WTC11 (cell line): ENCODE data around the gene PRND. TPM values are rescaled to one million over a fixed set of nuclear protein-coding genes. Genes with fewer than 3 reads are reported as not detected.

Experiments
- ATAC-seq: fragments of 200-7000 bp; cut with Tn5 transposase; 2 replicates; pipeline ENCODE4 v1.10.0; 2021; ENCODE audit warnings: mild to moderate bottlenecking, moderate library complexity
- CTCF ChIA-PET: fragments of 300-600 bp; sonication (Branson Sonifier 250); formaldehyde crosslinking; loops from one replicate; lab custom pipeline; 2021; ENCODE audit warnings: antibody characterized with exemption; lab: Charles Lee
- POLR2A ChIA-PET: fragments of 350-600 bp; sonication (Branson Sonifier 250); formaldehyde crosslinking; loops from one replicate; lab custom pipeline; 2021; ENCODE audit warnings: antibody characterized with exemption; lab: Charles Lee
- DNase-seq: peaks from one replicate; pipeline ENCODE4 v3.0.0; 2021; ENCODE audit warnings: low spot score
- H3K27ac Mint-ChIP-seq: 2 replicates; pipeline ENCODE4 v1.8.0; 2021; ENCODE audit warnings: mixed read lengths
- H3K27me3 Mint-ChIP-seq: 2 replicates; pipeline ENCODE4 v1.8.0; 2021; ENCODE audit warnings: low read depth, mild to moderate bottlenecking, moderate library complexity, mixed read lengths
- H3K36me3 Mint-ChIP-seq: 2 replicates; pipeline ENCODE4 v1.8.0; 2021; ENCODE audit warnings: mixed read lengths
- H3K4me1 Mint-ChIP-seq: 2 replicates; pipeline ENCODE4 v1.8.0; 2022; ENCODE audit warnings: mixed read lengths
- H3K4me3 Mint-ChIP-seq: 2 replicates; pipeline ENCODE4 v1.8.0; 2021; ENCODE audit warnings: mild to moderate bottlenecking, moderate library complexity, mixed read lengths
- H3K9me3 Mint-ChIP-seq: 2 replicates; pipeline ENCODE4 v1.8.0; 2021; ENCODE audit warnings: mixed read lengths
- ELF4 ChIP-seq: sonication (generic); formaldehyde crosslinking; IDR thresholded peaks from 2 replicates; pipeline ENCODE4 v1.8.1; 2022; ENCODE audit warnings: low read depth, mild to moderate bottlenecking, moderate library complexity, missing genetic modification reagents
- FOXJ3 ChIP-seq: sonication (generic); formaldehyde crosslinking; IDR thresholded peaks from 2 replicates; pipeline ENCODE4 v1.9.0; 2021; ENCODE audit warnings: missing genetic modification reagents, mild to moderate bottlenecking, borderline replicate concordance
- KAT7 ChIP-seq: sonication (generic); formaldehyde crosslinking; IDR thresholded peaks from 2 replicates; pipeline ENCODE4 v1.8.1; 2023; ENCODE audit warnings: missing genetic modification reagents, mild to moderate bottlenecking, borderline replicate concordance
- SMAD4 ChIP-seq: sonication (generic); formaldehyde crosslinking; IDR thresholded peaks from 2 replicates; pipeline ENCODE4 v1.8.0; 2022; ENCODE audit warnings: mild to moderate bottlenecking, missing genetic modification reagents
- TEAD1 ChIP-seq: sonication (generic); formaldehyde crosslinking; IDR thresholded peaks from 2 replicates; pipeline ENCODE4 v1.8.0; 2022; ENCODE audit warnings: mild to moderate bottlenecking, missing genetic modification reagents
- ZBTB21 ChIP-seq: sonication (generic); formaldehyde crosslinking; IDR thresholded peaks from 2 replicates; pipeline ENCODE4 v1.8.1; 2023; ENCODE audit warnings: mild to moderate bottlenecking, missing genetic modification reagents, borderline replicate concordance
- total RNA-seq: library from RNA; stranded (reverse); gene quantifications from 3 replicates; pipeline ENCODE4 v1.2.3, GENCODE V29; 2021
- TF ChIP-seq, protein P1 (sequence below): sonication (generic); formaldehyde crosslinking; IDR thresholded peaks from 2 replicates; pipeline ENCODE4 v1.8.0; 2022; ENCODE audit warnings: mild to moderate bottlenecking, missing genetic modification reagents
- TF ChIP-seq, protein P2 (sequence below): sonication (generic); formaldehyde crosslinking; IDR thresholded peaks from 2 replicates; pipeline ENCODE4 v1.8.0; 2023; ENCODE audit warnings: mild to moderate bottlenecking, missing genetic modification reagents
- TF ChIP-seq, protein P3 (sequence below): sonication (generic); formaldehyde crosslinking; IDR thresholded peaks from 2 replicates; pipeline ENCODE4 v1.8.0; 2022; ENCODE audit warnings: missing genetic modification reagents
- TF ChIP-seq, protein P4 (sequence below): sonication (generic); formaldehyde crosslinking; IDR thresholded peaks from 2 replicates; pipeline ENCODE4 v1.8.1; 2023; ENCODE audit warnings: mild to moderate bottlenecking, missing genetic modification reagents, moderate library complexity
- TF ChIP-seq, protein P5 (sequence below): sonication (generic); formaldehyde crosslinking; IDR thresholded peaks from 2 replicates; pipeline ENCODE4 v1.8.1; 2022; ENCODE audit warnings: low read depth, mild to moderate bottlenecking, moderate library complexity, missing genetic modification reagents, borderline replicate concordance
- TF ChIP-seq, protein P6 (sequence below): fragments of 250-450 bp; sonication (Bioruptor Pico); IDR thresholded peaks from 2 replicates; pipeline ENCODE4 v1.8.0; 2021; ENCODE audit warnings: mild to moderate bottlenecking
- TF ChIP-seq, protein P7 (sequence below): sonication (generic); formaldehyde crosslinking; IDR thresholded peaks from 2 replicates; pipeline ENCODE4 v1.8.0; 2023; ENCODE audit warnings: missing genetic modification reagents, mild to moderate bottlenecking, borderline replicate concordance
- TF ChIP-seq, protein P8 (sequence below): sonication (generic); formaldehyde crosslinking; IDR thresholded peaks from 2 replicates; pipeline ENCODE4 v1.8.1; 2022; ENCODE audit warnings: low read depth, missing genetic modification reagents, borderline replicate concordance
- TF ChIP-seq, protein P9 (sequence below): sonication (generic); formaldehyde crosslinking; IDR thresholded peaks from 2 replicates; pipeline ENCODE4 v1.8.0; 2023; ENCODE audit warnings: missing genetic modification reagents

The PRND gene
- total RNA-seq, 1 experiment from 2014 or later: 0.04 TPM

DNA sequence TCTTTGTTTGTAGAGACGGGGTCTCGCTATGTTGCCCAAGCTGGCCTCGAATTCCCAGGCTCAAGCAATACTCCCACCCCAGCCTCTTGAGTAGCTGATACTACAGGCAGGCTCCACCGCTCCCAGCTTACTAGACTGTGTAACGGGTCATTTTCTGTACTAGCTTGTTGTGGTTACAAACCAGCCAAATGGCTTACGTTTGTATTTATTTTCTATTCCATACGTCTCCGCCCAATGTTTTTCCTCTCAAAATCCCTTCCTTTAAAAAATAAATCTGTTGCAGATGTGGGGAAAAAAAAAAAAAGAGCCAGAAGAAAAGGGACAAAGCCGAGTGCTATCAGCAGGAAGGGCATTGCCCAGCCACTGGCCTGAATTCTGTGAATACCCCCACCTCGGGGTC is 41.6 kb downstream of the PRND start:
- Mint-ChIP-seq H3K27me3 (peaks cover 13% of the 10 kb centered on the region), H3K4me3 (no peak overlapping the region), H3K4me1 (peaks cover 9% of the 10 kb centered on the region)
- POLR2A ChIA-PET: no interaction called here
- TF ChIP-seq ZBTB21 (CRISPR knock-in tag): no peak
- TF ChIP-seq, protein P1, sequence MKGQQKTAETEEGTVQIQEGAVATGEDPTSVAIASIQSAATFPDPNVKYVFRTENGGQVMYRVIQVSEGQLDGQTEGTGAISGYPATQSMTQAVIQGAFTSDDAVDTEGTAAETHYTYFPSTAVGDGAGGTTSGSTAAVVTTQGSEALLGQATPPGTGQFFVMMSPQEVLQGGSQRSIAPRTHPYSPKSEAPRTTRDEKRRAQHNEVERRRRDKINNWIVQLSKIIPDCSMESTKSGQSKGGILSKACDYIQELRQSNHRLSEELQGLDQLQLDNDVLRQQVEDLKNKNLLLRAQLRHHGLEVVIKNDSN: no peak
- TF ChIP-seq, protein P2, sequence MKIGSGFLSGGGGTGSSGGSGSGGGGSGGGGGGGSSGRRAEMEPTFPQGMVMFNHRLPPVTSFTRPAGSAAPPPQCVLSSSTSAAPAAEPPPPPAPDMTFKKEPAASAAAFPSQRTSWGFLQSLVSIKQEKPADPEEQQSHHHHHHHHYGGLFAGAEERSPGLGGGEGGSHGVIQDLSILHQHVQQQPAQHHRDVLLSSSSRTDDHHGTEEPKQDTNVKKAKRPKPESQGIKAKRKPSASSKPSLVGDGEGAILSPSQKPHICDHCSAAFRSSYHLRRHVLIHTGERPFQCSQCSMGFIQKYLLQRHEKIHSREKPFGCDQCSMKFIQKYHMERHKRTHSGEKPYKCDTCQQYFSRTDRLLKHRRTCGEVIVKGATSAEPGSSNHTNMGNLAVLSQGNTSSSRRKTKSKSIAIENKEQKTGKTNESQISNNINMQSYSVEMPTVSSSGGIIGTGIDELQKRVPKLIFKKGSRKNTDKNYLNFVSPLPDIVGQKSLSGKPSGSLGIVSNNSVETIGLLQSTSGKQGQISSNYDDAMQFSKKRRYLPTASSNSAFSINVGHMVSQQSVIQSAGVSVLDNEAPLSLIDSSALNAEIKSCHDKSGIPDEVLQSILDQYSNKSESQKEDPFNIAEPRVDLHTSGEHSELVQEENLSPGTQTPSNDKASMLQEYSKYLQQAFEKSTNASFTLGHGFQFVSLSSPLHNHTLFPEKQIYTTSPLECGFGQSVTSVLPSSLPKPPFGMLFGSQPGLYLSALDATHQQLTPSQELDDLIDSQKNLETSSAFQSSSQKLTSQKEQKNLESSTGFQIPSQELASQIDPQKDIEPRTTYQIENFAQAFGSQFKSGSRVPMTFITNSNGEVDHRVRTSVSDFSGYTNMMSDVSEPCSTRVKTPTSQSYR (CRISPR knock-in tag): no peak
- no peak for TF ChIP-seq FOXJ3 (CRISPR knock-in tag)
- TF ChIP-seq, protein P3, sequence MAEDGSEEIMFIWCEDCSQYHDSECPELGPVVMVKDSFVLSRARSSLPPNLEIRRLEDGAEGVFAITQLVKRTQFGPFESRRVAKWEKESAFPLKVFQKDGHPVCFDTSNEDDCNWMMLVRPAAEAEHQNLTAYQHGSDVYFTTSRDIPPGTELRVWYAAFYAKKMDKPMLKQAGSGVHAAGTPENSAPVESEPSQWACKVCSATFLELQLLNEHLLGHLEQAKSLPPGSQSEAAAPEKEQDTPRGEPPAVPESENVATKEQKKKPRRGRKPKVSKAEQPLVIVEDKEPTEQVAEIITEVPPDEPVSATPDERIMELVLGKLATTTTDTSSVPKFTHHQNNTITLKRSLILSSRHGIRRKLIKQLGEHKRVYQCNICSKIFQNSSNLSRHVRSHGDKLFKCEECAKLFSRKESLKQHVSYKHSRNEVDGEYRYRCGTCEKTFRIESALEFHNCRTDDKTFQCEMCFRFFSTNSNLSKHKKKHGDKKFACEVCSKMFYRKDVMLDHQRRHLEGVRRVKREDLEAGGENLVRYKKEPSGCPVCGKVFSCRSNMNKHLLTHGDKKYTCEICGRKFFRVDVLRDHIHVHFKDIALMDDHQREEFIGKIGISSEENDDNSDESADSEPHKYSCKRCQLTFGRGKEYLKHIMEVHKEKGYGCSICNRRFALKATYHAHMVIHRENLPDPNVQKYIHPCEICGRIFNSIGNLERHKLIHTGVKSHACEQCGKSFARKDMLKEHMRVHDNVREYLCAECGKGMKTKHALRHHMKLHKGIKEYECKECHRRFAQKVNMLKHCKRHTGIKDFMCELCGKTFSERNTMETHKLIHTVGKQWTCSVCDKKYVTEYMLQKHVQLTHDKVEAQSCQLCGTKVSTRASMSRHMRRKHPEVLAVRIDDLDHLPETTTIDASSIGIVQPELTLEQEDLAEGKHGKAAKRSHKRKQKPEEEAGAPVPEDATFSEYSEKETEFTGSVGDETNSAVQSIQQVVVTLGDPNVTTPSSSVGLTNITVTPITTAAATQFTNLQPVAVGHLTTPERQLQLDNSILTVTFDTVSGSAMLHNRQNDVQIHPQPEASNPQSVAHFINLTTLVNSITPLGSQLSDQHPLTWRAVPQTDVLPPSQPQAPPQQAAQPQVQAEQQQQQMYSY (CRISPR knock-in tag): no peak
- TF ChIP-seq, protein P4, sequence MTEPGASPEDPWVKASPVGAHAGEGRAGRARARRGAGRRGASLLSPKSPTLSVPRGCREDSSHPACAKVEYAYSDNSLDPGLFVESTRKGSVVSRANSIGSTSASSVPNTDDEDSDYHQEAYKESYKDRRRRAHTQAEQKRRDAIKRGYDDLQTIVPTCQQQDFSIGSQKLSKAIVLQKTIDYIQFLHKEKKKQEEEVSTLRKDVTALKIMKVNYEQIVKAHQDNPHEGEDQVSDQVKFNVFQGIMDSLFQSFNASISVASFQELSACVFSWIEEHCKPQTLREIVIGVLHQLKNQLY (CRISPR knock-in tag): no peak
- no peak for TF ChIP-seq KAT7 (CRISPR knock-in tag)
- TF ChIP-seq, protein P5, sequence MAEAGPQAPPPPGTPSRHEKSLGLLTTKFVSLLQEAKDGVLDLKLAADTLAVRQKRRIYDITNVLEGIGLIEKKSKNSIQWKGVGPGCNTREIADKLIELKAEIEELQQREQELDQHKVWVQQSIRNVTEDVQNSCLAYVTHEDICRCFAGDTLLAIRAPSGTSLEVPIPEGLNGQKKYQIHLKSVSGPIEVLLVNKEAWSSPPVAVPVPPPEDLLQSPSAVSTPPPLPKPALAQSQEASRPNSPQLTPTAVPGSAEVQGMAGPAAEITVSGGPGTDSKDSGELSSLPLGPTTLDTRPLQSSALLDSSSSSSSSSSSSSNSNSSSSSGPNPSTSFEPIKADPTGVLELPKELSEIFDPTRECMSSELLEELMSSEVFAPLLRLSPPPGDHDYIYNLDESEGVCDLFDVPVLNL: no peak
- TF ChIP-seq SMAD4 (CRISPR knock-in tag): no peak
- no peak for TF ChIP-seq TEAD1
- TF ChIP-seq ELF4 (CRISPR knock-in tag): no peak
- TF ChIP-seq, protein P6, sequence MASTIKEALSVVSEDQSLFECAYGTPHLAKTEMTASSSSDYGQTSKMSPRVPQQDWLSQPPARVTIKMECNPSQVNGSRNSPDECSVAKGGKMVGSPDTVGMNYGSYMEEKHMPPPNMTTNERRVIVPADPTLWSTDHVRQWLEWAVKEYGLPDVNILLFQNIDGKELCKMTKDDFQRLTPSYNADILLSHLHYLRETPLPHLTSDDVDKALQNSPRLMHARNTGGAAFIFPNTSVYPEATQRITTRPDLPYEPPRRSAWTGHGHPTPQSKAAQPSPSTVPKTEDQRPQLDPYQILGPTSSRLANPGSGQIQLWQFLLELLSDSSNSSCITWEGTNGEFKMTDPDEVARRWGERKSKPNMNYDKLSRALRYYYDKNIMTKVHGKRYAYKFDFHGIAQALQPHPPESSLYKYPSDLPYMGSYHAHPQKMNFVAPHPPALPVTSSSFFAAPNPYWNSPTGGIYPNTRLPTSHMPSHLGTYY (CRISPR knock-in tag): no peak
- TF ChIP-seq, protein P7, sequence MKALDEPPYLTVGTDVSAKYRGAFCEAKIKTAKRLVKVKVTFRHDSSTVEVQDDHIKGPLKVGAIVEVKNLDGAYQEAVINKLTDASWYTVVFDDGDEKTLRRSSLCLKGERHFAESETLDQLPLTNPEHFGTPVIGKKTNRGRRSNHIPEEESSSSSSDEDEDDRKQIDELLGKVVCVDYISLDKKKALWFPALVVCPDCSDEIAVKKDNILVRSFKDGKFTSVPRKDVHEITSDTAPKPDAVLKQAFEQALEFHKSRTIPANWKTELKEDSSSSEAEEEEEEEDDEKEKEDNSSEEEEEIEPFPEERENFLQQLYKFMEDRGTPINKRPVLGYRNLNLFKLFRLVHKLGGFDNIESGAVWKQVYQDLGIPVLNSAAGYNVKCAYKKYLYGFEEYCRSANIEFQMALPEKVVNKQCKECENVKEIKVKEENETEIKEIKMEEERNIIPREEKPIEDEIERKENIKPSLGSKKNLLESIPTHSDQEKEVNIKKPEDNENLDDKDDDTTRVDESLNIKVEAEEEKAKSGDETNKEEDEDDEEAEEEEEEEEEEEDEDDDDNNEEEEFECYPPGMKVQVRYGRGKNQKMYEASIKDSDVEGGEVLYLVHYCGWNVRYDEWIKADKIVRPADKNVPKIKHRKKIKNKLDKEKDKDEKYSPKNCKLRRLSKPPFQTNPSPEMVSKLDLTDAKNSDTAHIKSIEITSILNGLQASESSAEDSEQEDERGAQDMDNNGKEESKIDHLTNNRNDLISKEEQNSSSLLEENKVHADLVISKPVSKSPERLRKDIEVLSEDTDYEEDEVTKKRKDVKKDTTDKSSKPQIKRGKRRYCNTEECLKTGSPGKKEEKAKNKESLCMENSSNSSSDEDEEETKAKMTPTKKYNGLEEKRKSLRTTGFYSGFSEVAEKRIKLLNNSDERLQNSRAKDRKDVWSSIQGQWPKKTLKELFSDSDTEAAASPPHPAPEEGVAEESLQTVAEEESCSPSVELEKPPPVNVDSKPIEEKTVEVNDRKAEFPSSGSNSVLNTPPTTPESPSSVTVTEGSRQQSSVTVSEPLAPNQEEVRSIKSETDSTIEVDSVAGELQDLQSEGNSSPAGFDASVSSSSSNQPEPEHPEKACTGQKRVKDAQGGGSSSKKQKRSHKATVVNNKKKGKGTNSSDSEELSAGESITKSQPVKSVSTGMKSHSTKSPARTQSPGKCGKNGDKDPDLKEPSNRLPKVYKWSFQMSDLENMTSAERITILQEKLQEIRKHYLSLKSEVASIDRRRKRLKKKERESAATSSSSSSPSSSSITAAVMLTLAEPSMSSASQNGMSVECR (CRISPR knock-in tag): no peak
- TF ChIP-seq, protein P8, sequence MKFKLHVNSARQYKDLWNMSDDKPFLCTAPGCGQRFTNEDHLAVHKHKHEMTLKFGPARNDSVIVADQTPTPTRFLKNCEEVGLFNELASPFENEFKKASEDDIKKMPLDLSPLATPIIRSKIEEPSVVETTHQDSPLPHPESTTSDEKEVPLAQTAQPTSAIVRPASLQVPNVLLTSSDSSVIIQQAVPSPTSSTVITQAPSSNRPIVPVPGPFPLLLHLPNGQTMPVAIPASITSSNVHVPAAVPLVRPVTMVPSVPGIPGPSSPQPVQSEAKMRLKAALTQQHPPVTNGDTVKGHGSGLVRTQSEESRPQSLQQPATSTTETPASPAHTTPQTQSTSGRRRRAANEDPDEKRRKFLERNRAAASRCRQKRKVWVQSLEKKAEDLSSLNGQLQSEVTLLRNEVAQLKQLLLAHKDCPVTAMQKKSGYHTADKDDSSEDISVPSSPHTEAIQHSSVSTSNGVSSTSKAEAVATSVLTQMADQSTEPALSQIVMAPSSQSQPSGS (CRISPR knock-in tag): no peak
- TF ChIP-seq, protein P9, sequence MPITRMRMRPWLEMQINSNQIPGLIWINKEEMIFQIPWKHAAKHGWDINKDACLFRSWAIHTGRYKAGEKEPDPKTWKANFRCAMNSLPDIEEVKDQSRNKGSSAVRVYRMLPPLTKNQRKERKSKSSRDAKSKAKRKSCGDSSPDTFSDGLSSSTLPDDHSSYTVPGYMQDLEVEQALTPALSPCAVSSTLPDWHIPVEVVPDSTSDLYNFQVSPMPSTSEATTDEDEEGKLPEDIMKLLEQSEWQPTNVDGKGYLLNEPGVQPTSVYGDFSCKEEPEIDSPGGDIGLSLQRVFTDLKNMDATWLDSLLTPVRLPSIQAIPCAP (CRISPR knock-in tag): no peak
- TF ChIP-seq, all 79 proteins: peak for 0
- no peak for ATAC-seq
- no peak for DNase-seq
- Mint-ChIP-seq H3K36me3 (no peaks in the 10 kb centered on the region), H3K27ac (no peak overlapping the region), H3K9me3 (no peaks in the 10 kb centered on the region)
- CTCF ChIA-PET: interaction anchor here (1.4 kb wide), 1 partner anchor 38 kb away, joined by 3 read pairs; no protein-coding TSS in a partner anchor
